ACHN (cell line): ENCODE measurements around the gene IGLL1.
"Not testable (repeated sequence)": the region's sequence is repeated elsewhere in the genome, so short reads cannot be mapped to it uniquely, and the experiment has no call there.

Experiments used
- DNase-seq: peaks from one replicate; pipeline ENCODE4 v3.0.0-alpha.2; 2015
- in situ Hi-C: cut with HindIII; loops from 2 replicates; pipeline ENCODE4 v1.10.0; 2017; ENCODE audit warnings: low sequenced_read_pairs, low pct_ligation_motif_present, low pct_unique_long_range_greater_than_20kb

The IGLL1 gene

GRCh38 chr22:23566705-23567475 is 13.2 kb downstream of the IGLL1 start:
- in situ Hi-C loops, result no loop called here

GRCh38 chr22:23565915-23566704 is 14.0 kb downstream of the IGLL1 start:
- DNase-seq, result no peak
- in situ Hi-C loops, result no loop called here

More at GRCh38 chr22:23566705-23567475, 13.2 kb downstream of the IGLL1 start:
- DNase-seq, result no peak

- peak; percentile 4 for DNase-seq
- in situ Hi-C loops, result no loop called here
Measured at GRCh38 chr22:23565305-23565914, 14.7 kb downstream of the IGLL1 start.

- no peak for DNase-seq
- in situ Hi-C loops, result no loop called here
Measured at GRCh38 chr22:23564276-23564675, 15.8 kb downstream of the IGLL1 start.

GRCh38 chr22:23563111-23563510 is 17.0 kb downstream of the IGLL1 start:
- in situ Hi-C loops, result no loop called here
- DNase-seq, result no peak

- DNase-seq, result no peak
- in situ Hi-C loops, result no loop called here
Measured at GRCh38 chr22:23562186-23562585, 17.9 kb downstream of the IGLL1 start.

- DNase-seq, in situ Hi-C loops: not testable (repeated sequence)
Measured at GRCh38 chr22:23561025-23561510, 19.0 kb downstream of the IGLL1 start.

- in situ Hi-C loops, DNase-seq: not testable (repeated sequence)
Measured at GRCh38 chr22:23560215-23560614, 19.9 kb downstream of the IGLL1 start.

GRCh38 chr22:23557467-23557866 is 22.6 kb downstream of the IGLL1 start:
- no peak for DNase-seq
- in situ Hi-C loops, result no loop called here

- DNase-seq, result no peak
- in situ Hi-C loops, result no loop called here
Measured at GRCh38 chr22:23557036-23557435, 23.1 kb downstream of the IGLL1 start.

GRCh38 chr22:23556026-23556620 is 24.0 kb downstream of the IGLL1 start:
- in situ Hi-C loops, result no loop called here
- no peak for DNase-seq

- no peak for DNase-seq
- in situ Hi-C loops, result no loop called here
Measured at GRCh38 chr22:23555118-23555517, 25.0 kb downstream of the IGLL1 start.

- no peak for DNase-seq
- in situ Hi-C loops, result no loop called here
Measured at GRCh38 chr22:23553924-23554870, 25.9 kb downstream of the IGLL1 start.

GRCh38 chr22:23553438-23553837 is 26.7 kb downstream of the IGLL1 start:
- DNase-seq, result no peak
- in situ Hi-C loops, result no loop called here

GRCh38 chr22:23552573-23552972 is 27.5 kb downstream of the IGLL1 start:
- in situ Hi-C loops, result no loop called here

GRCh38 chr22:23551385-23551784 is 28.7 kb downstream of the IGLL1 start:
- in situ Hi-C loops, result no loop called here
- no peak for DNase-seq

More at GRCh38 chr22:23552573-23552972, 27.5 kb downstream of the IGLL1 start:
- DNase-seq, result no peak

GRCh38 chr22:23550049-23550650 is 29.9 kb downstream of the IGLL1 start:
- in situ Hi-C loops, result no loop called here
- DNase-seq, result no peak
